Activated CD8-positive, alpha-beta memory T cell treated with anti-CD3 and anti-CD28 coated beads for 36 hours (primary cell): ENCODE measurements around the gene GALNT2. TPM values are rescaled to one million over a fixed set of nuclear protein-coding genes. Genes with fewer than 3 reads are reported as not detected.

ENCODE experiments used
- CTCF ChIA-PET: fragments of 350-600 bp; sonication (Branson Sonifier 250); formaldehyde crosslinking; loops from one replicate; lab custom pipeline; 2021; ENCODE audit warnings: antibody characterized with exemption; lab: Charles Lee
- POLR2A ChIA-PET: fragments of 350-600 bp; sonication (Branson Sonifier 250); formaldehyde crosslinking; loops from one replicate; lab custom pipeline; 2021; ENCODE audit warnings: antibody characterized with exemption; lab: Charles Lee
- total RNA-seq, 2 experiments: library from RNA; stranded (reverse); gene quantifications; one replicate each; pipeline ENCODE4 v1.2.3, GENCODE V29; 2021

The GALNT2 gene
- total RNA-seq, 2 experiments from 2014 or later, result 66.2 to 70.1 TPM

DNA sequence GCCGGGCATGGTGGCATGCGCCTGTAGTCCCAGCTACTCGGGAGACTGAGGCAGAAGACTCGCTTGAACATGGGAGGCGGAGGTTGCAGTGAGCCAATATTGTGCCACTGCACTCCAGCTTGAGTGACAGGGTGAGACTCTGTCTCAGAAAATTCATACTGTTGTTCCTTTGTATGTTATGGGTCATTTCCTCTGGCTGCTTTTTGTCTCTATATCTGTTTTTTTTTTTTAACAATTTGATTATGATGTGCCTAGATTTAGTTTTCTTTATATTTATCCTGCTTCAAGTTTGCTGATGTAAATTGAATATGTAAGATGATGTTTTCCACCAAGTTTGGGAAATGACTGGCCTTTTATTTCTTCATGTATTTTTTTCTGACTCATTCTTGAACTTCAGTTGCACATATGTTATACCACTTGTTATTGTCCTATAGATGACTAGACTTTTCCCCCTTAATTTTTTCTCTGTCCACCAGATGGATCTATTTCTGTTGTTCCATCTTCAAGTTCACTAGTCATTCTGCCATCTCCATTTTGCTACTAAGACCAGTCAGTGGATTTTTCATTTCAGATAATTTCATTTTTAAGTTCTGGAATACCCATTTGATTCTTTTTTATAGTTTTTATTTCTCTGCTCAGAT is 173.5 kb downstream of the GALNT2 start:
- ChIA-PET POLR2A (no interaction called here), CTCF (interaction anchor here (1.0 to 1.2 kb wide), 2 partner anchors 18 to 130 kb away, joined by 3 read pairs; no protein-coding TSS in a partner anchor)

DNA sequence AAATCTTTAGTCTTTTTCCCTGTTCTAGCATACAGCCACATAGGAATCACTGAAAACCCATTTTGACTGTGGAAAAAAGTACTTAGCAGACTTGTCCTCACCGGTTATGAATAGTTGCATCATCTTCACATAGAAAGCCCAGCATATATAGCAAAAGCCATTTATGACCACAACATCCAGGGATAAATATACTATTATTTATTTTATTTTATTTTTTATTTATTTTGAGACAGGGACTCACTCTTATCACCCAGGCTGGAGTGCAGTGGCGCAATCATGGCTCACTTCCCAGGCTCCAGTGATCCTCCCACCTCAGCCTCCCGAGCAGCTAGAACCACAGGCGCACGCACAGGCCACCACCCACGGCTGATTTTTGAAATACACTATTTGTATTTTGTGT is 175.3 kb downstream of the GALNT2 start:
- CTCF ChIA-PET, result interaction anchor here (1.7 kb wide), 1 partner anchor 63 kb away, joined by 3 read pairs; no protein-coding TSS in a partner anchor
- POLR2A ChIA-PET, result no interaction called here

DNA sequence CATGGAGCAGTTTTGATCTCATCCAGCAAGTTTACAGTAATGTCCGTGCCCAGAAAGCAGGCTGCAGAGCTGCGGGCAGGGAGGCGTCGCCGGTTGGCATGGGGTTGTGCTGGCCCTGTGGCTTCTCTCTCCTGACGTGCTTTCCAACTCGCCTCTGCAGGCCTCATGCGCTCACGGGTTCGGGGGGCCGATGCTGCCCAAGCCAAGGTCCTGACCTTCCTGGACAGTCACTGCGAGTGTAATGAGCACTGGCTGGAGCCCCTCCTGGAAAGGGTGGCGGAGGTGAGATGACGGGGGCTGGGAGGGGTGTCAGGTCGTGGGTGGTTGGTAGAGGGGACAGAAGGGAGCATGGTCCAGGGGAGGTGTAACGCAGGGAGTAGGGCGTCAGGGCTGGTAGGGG is 176.1 kb downstream of the GALNT2 start:
- ChIA-PET POLR2A (no interaction called here), CTCF (interaction anchor here (1.7 kb wide), 1 partner anchor 62 kb away, joined by 3 read pairs; no protein-coding TSS in a partner anchor)

DNA sequence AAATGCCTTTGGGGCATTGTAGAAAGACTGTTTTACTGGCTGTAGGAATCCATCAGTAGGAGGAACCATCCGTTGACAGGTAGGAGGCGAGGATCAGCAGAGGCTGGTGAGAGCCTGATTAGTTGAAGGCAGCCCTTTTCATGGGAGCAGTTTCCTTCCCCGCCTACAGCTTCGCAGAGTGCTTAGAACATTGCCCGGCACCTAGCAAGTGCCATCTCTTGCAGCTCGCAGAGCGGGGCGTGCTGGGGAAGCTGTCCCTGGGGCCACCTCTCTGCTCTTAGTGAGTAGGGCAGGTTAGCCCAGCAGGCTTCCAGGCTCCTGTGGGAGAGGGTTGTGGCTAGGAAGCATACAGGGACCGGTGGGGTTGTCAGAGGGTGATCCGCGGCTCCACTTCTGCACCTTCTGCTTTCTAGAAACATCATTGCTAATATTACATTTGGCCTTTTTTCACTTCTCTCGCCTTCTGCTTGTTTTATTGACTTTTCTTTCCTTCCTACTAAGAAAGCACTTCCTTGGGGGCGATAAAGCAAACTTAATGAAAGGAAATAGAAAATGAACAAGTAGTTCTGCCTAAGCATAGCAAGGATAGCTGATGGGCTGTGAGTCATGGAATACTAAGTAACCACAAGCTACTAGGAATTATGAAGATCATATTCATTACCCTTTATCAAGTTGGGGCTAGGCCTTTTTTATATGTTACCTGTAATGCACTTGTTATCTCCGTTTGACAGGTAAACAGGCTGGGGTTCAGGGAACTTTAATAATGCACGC is 176.7 kb downstream of the GALNT2 start:
- ChIA-PET POLR2A (no interaction called here), CTCF (no interaction called here)

DNA sequence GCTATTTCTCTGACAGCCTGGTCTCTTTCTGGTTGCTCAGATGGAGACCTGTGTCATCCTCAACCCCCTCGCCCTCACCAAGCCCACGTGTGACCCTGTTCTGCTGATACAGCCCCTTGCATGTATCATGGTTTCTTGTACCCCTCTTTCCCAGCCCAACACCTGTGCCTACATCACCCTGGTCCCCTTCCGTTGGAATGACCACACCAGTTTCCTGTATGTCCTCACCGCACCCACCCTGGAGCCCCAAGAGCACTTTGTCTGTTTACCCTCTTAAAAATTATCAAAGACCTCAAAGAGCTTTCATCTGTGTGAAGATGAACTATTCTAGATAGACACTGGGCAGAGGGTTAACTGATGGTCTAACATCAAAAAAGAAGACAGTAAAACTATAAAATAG is 179.5 kb downstream of the GALNT2 start:
- POLR2A ChIA-PET, result no interaction called here
- CTCF ChIA-PET, result no interaction called here

DNA sequence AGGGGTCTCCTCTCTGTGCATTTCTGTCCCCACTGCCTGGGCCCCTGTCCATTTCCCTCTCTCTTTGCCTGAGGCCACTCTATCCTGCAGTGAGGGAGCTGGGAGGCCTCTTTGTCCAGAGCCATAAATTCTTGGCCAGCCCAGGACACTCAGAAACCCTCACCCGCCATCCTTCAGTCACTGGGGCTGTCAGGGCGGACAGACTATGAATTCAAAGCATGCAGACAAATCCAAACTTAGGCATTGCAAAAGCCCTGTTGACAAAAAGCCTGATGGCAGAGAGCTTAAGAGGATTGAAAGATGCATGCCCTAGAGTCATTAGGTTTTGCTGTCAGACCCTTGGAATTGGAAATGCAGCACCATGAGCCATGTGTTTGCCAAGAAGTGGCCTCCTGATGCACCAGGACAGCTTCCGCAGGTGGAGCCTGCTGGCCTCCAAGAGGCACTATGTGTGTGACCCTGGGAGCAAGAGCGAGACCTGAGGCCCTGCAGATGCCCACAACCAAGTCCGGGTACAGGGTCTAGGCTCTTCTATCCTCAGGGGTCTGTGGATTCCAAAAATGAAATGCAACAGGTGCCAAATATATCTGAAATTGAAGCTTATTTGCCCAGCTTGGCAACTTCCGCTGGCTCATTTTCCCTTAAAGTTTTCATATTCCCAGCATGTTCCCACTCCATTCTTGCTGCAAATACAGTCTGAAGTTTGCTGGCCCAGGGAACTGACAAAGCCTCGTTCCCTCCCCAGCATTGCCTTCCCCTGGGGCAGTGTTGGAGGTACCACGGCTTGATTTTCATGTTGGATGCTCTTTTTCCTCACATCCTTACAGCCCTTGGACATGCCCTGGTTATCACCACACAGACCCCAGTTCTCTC is 181.2 kb downstream of the GALNT2 start:
- ChIA-PET POLR2A (no interaction called here), CTCF (interaction anchor here (0.6 kb wide), 1 partner anchor 114 kb away, joined by 4 read pairs; no protein-coding TSS in a partner anchor)

DNA sequence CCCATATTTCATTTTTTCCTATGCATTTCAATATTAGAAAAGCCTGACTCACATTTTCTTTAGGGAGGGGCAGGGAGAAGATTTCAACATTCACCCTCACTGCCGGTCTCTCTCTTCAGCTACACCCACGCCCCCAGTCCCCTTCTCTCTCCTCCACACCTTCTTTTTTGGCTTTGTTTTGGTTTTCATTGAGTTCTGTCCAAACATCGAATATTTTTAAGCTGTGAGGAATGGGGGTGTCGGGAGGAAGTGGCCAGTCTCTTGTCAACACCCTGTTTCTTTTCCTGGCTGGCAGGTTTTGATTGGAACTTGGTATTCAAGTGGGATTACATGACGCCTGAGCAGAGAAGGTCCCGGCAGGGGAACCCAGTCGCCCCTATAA is 181.8 kb downstream of the GALNT2 start:
- ChIA-PET CTCF (interaction anchor here (0.8 kb wide), 1 partner anchor 39 kb away, joined by 4 read pairs; no protein-coding TSS in a partner anchor), POLR2A (no interaction called here)

DNA sequence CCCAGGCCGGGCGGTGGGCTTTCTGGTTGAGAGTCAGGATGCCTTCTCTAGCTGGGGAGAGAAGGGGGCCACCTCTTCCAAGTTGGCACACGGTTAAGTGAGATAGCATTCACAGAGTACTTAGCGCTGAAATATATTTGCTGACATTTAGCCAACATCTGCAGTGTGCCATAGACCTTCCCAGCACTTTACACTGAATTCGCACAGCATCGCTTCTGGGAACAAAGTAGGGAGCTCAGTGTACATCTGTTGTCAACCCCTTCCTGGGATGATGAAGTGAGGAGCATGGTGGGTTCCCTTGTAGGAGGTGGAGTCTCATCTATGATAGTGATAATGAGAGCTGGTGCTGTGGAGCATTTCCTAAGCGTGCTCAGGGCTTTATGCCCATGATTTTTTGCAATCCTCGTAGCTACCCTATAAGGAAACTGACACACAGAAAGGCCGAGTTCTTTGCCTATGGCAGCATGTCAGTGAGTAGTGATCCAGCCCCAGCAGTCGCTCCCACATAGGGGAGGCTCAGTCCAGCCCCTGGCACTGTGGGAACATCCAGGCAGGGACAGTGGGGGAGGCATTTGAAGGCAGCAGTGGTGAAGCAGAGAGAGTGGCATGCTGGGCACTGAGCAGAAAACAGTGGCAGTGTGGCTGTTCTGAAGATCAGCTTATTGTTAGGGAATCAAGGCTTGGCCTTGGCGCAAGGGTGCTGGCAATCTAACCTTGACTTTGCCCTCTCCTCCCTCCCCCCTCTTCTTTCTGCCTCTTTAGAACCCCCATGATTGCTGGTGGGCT is 182.8 kb downstream of the GALNT2 start:
- CTCF ChIA-PET, result interaction anchor here (0.8 kb wide), 2 partner anchors 37 to 40 kb away, joined by 3 to 4 read pairs; no protein-coding TSS in a partner anchor
- POLR2A ChIA-PET, result no interaction called here

DNA sequence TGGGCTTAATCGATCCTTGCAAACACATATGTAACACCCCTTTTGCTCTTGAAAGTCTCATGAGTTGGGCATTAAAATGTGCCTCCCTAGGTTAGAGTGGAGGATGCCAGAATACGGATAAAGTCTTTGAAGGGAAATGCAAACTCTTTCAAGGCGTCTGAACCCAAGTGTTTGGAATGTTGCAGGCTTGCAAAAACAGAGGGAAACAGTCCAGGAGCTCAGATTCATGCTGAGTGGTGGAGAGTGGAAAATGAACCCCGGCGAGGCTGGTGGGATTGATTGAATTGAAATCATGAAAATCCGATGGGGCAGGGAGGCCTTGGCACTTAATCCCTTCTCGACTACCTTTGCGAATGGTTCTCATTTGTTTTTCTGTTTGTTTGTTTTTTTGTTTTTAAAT is 183.6 kb downstream of the GALNT2 start:
- POLR2A ChIA-PET, result no interaction called here
- CTCF ChIA-PET, result interaction anchor here (0.6 kb wide), 1 partner anchor 12 kb away, joined by 3 read pairs; no protein-coding TSS in a partner anchor

DNA sequence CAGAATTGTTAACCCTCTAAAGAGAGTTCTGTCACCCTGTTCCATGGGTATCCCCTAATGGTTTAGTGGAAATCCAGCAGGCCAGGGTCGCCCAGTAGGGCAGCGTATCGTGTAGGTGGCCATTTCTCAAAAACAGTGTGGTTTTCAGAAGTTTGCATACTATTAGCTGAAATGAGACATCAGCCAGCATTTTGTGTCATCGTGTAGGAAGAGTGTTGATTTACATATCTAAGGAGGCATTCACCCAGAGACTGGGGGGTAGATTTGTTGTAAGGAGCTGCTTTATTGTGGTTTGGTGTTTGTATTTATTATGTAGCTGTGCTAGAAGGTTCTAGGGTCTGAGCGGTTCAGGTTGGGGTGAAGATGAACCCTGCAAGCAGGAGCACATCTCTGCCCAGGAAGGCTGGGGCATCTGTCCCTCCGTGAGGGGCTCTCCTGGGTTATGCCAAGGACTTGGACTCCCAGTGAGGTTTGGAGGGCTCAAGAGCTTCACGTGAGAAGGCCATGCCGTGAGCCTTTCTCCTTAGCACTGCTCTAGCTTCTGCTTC is 184.7 kb downstream of the GALNT2 start:
- POLR2A ChIA-PET, result no interaction called here
- CTCF ChIA-PET, result interaction anchor here (0.9 kb wide), 1 partner anchor 18 kb away, joined by 3 read pairs; no protein-coding TSS in a partner anchor

DNA sequence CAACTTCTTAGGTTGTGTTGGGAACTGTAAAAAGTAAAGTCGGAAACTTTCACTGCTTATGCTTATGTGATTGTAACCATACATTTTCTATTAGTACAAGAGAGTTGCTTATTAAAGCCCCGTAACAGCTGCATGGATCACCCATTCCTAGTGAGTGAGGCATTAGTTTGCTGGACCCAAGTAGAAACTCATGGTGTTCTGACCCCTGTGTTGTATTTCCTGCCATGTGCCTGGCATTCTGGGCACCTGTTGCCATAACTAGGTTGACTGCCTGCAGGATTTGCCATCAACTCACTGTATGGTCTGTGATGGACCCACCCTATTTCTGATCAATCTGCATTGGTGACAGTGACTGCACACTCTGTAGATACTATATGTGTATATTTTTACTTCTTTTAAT is 186.1 kb downstream of the GALNT2 start:
- POLR2A ChIA-PET, result no interaction called here
- CTCF ChIA-PET, result no interaction called here

DNA sequence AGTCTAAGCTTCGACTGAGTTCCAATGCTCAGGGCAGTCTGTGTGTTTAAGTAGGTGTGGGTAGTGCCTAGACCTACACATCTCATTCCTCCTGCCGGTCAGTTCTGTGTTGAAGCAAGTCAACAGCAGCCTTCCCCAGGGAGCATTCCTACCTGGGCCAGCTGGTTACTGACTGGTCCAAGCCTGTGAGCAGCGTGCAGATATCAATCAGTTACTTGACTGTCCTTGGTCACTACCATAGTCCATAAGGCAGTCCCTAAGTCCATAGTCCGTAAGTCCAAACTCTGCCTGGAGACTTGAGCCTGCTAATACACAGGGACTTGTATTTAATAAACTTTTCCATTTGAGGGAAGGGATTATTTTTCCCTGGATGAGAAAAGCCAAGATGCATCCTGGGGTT is 187.2 kb downstream of the GALNT2 start:
- CTCF ChIA-PET, result interaction anchor here (1.5 kb wide), 1 partner anchor 26 kb away, joined by 3 read pairs; no protein-coding TSS in a partner anchor
- POLR2A ChIA-PET, result no interaction called here

DNA sequence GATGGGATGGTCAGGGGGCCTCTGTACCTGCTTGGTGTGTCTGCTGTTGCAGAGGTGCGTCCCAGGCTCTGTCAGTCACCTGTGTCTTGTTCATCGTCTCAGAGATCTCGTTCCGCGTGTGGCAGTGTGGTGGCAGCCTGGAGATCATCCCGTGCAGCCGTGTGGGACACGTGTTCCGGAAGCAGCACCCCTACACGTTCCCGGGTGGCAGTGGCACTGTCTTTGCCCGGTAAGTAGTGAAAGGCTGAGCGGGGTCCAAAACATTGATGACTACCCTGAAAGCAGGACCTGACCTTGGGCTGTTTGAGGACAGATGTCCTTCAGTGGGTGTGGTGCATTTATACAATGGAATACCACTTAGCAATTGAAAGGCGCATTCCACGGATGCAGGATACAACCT is 188.1 kb downstream of the GALNT2 start:
- POLR2A ChIA-PET, result no interaction called here
- CTCF ChIA-PET, result interaction anchor here (0.5 to 1.5 kb wide), 2 partner anchors 25 to 53 kb away, joined by 3 read pairs; no protein-coding TSS in a partner anchor

DNA sequence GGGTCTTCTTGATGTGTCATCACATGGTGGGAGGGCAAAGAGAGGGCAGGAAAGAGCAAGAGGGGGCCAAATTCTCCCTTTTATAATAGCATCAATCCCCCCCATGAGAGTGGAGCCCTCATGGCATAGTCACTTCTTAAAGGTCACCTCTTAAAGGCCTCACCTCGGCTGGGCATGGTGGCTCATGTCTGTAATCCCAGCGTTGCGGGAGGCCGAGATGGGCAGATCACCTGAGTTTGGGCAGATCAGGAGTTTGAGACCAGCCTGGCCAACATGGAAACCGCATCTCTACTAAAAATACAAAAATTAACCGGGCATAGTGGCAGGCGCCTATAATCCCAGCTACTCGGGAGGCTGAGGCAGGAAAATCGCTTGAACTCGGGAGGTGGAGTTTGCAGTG is 189.0 kb downstream of the GALNT2 start:
- POLR2A ChIA-PET, result no interaction called here
- CTCF ChIA-PET, result no interaction called here

DNA sequence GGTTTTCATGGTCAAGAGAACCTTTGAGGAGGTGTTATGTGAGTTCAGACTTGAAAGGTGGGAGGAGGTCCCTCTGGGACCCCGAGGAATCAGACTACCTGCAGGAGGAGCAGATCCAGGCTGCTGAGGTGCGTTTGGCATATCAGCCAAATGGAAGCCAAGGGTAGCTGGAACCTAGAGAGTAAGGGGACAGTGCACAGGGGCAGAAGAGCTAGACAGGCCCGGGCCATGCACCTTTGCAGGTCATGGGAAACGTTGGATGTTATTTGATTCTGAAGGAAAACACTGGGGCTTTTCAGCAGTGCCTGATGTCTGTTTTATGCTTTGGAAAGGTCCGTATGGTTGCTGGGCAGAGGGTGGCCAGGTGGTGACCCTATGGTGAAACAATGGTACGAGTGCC is 189.9 kb downstream of the GALNT2 start:
- CTCF ChIA-PET, result no interaction called here
- POLR2A ChIA-PET, result no interaction called here

DNA sequence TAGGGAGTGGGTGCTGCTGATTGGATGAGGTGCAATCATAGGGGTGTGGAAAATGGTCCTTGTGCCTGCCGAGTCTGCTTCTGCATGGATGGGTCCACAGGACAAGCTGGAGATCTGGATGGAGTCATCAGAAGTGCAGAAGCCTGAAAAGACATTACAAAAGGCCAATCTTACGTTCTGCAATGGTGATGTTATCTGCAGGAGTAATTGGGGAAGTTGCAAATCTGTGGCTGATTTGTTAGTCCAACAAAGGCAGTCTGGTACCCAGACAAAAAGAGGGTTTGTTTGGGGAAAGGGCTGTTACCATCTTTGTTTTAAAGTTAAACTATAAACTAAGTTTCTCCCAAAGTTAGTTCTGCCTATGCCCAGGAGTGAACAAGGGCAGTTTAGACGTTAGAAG is 192.6 kb downstream of the GALNT2 start:
- ChIA-PET POLR2A (no interaction called here), CTCF (no interaction called here)

DNA sequence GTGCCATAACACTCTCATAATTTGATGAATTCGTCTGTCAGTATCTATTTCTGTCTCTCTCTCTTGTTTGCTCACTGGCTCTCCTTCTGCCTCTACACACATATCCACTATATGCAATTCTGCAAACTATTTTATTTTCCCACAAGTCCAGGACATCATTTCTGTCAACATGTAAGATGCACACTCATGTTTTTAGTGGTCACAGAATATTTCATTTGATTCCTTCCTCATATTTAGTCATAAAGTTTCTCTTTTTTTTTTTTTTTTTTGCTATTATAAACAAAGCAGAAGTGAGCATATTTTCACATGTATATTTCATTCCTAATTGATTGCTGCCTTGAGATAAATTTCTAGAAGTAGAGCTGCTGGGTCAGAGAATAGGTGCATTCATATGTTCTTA is 193.8 kb downstream of the GALNT2 start:
- POLR2A ChIA-PET, result no interaction called here
- CTCF ChIA-PET, result no interaction called here

DNA sequence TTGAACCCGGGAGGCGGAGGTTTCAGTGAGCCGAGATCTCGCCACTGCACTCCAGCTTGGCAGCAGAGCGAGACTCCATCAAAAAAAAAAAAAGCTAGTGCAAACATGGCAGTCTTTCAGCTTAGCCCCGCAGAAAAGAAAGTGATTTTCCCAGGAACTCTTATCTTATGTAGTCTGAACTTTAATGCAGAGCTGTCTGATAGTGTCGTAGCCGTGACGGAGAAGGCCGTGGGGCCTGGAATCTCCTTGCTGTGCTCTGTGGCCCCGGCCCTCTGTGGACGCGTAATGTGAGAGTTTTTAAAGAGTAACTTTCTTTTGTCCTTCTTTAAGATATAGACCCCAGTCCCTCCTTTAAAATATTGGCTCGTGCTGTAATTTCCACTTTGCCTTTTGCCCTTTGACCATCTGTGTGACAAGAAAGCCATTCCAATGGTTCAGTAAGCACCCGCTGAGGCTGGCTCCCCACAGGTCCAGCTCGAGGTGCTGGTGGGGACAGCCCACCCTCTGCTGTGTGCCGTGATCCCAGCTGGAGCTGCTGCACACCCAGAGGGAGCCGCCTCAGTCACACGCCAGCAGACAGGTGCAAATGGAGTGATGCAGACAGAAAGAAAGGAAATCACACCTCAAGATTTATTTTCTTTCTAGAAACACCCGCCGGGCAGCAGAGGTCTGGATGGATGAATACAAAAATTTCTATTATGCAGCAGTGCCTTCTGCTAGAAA is 195.1 kb downstream of the GALNT2 start:
- CTCF ChIA-PET, result interaction anchor here (1.2 kb wide), 1 partner anchor 53 kb away, joined by 3 read pairs; no protein-coding TSS in a partner anchor
- POLR2A ChIA-PET, result no interaction called here
